ENCODE results near the gene BCL6. TPM values are rescaled to one million over a fixed set of nuclear protein-coding genes. Genes with fewer than 3 reads are reported as not detected.

BCL6 gene
- total RNA-seq, 1 donor from 2014 or later = 46.2 TPM

GRCh38 chr3:187746059-187746441 lies 782 bp upstream of the BCL6 start:
- Histone ChIP-seq H2AFZ (ENCODE audit: low read depth, low read length) (no peak overlapping the region), H3K4me3 (ENCODE audit: insufficient read depth, low read depth, low read length) (peak overlapping the region; percentile 92), H4K20me1 (ENCODE audit: insufficient read depth, low read length) (peaks cover 14% of the 10 kb centered on the region), H3K4me2 (ENCODE audit: low read length) (peak overlapping the region; percentile 95), H3K27me3 (ENCODE audit: insufficient read depth, low read length) (no peaks in the 10 kb centered on the region), H3K27ac (ENCODE audit: low read depth, low read length) (peak overlapping the region; percentile 100), H3K36me3 (ENCODE audit: insufficient read depth, low read length) (no peaks in the 10 kb centered on the region), H3K4me1 (ENCODE audit: insufficient read depth, low read length) (peaks cover 14% of the 10 kb centered on the region), H3K9ac (ENCODE audit: low read length) (peak overlapping the region; percentile 99), H3K9me3 (ENCODE audit: insufficient read depth, low read depth, low read length) (no peaks in the 10 kb centered on the region), H3K79me2 (ENCODE audit: insufficient read depth, low read length) (peaks cover 37% of the 10 kb centered on the region)
- no peaks in the 10 kb centered on the region for H3K36me3 Mint-ChIP-seq (ENCODE audit: low read depth, unreplicated experiment)
- no peaks in the 10 kb centered on the region for H3K9me3 Mint-ChIP-seq (ENCODE audit: unreplicated experiment)
- FAIRE-seq = no peak
- peak overlapping the region; percentile 100 for H3K27ac Mint-ChIP-seq (ENCODE audit: unreplicated experiment)
- peak overlapping the region; percentile 94 for H3K4me3 Mint-ChIP-seq (ENCODE audit: unreplicated experiment)
- no peaks in the 10 kb centered on the region for H3K27me3 Mint-ChIP-seq (ENCODE audit: low read depth, unreplicated experiment)
- H3K4me1 Mint-ChIP-seq (ENCODE audit: low read depth, unreplicated experiment) = peaks cover 46% of the 10 kb centered on the region
- TF ChIP-seq EZH2 (IDR thresholded peaks at IDR 0.05; ENCODE audit: insufficient read depth, low read length) (no peak), CTCF (IDR thresholded peaks at IDR 0.05; ENCODE audit: insufficient read depth, low read depth, low read length) (no peak)
- DNase-seq (ENCODE audit: low read depth) = no peak

- no peak overlapping the region for H2AFZ ChIP-seq (ENCODE audit: low read depth, low read length)
- H3K4me1 ChIP-seq (ENCODE audit: insufficient read depth, low read length) = peaks cover 29% of the 10 kb centered on the region
- H3K9ac ChIP-seq (ENCODE audit: low read length) = peak overlapping the region; percentile 99
- H3K27me3 ChIP-seq (ENCODE audit: insufficient read depth, low read length) = no peaks in the 10 kb centered on the region
- H3K4me3 Mint-ChIP-seq (ENCODE audit: unreplicated experiment) = peak overlapping the region; percentile 94
- H3K27ac ChIP-seq (ENCODE audit: low read depth, low read length) = peak overlapping the region; percentile 100
- no peaks in the 10 kb centered on the region for H3K36me3 Mint-ChIP-seq (ENCODE audit: low read depth, unreplicated experiment)
- no peaks in the 10 kb centered on the region for H3K9me3 ChIP-seq (ENCODE audit: insufficient read depth, low read depth, low read length)
- H3K4me3 ChIP-seq (ENCODE audit: insufficient read depth, low read depth, low read length) = peak overlapping the region; percentile 92
- H3K36me3 ChIP-seq (ENCODE audit: insufficient read depth, low read length) = no peaks in the 10 kb centered on the region
- peak overlapping the region; percentile 100 for H3K27ac Mint-ChIP-seq (ENCODE audit: unreplicated experiment)
- H3K27me3 Mint-ChIP-seq (ENCODE audit: low read depth, unreplicated experiment) = no peaks in the 10 kb centered on the region
- no peaks in the 10 kb centered on the region for H3K9me3 Mint-ChIP-seq (ENCODE audit: unreplicated experiment)
- peaks cover 19% of the 10 kb centered on the region for H4K20me1 ChIP-seq (ENCODE audit: insufficient read depth, low read length)
- FAIRE-seq (no peak), DNase-seq (ENCODE audit: low read depth) (peak; percentile 33)
- TF ChIP-seq EZH2 (IDR thresholded peaks at IDR 0.05; ENCODE audit: insufficient read depth, low read length) (no peak), CTCF (IDR thresholded peaks at IDR 0.05; ENCODE audit: insufficient read depth, low read depth, low read length) (no peak)
- peak overlapping the region; percentile 95 for H3K4me2 ChIP-seq (ENCODE audit: low read length)
- H3K4me1 Mint-ChIP-seq (ENCODE audit: low read depth, unreplicated experiment) = peaks cover 41% of the 10 kb centered on the region
- peaks cover 47% of the 10 kb centered on the region for H3K79me2 ChIP-seq (ENCODE audit: insufficient read depth, low read length)
Observed at GRCh38 chr3:187744169-187745151, 808 bp downstream of the BCL6 start.
